Thoracic aorta (tissue), 2 donors: ENCODE results near the gene SLC52A3. TPM values are rescaled to one million over a fixed set of nuclear protein-coding genes. Genes with fewer than 3 reads are reported as not detected.

Experiments used
- ATAC-seq: fragments of 150-250 bp; one replicate; pipeline ENCODE4 v1.8.0; 2017; ENCODE audit warnings: low read depth; ENCODE audit not compliant: insufficient number of reproducible peaks, low FRiP score
- DNase-seq: peaks from one replicate; pipeline ENCODE4 v3.0.0-alpha.2; 2020; ENCODE audit warnings: low spot score
- H3K27ac ChIP-seq, 2 donors: fragments of 200-600 bp; sonication (generic); 1 replicate in 1 of 2; 2 replicates in 1 of 2; pipeline ENCODE4 v1.5.1; 2016; ENCODE audit warnings: mild to moderate bottlenecking in 2 of 2, moderate library complexity in 2 of 2
- H3K27me3 ChIP-seq: fragments of 200-600 bp; sonication (generic); replicated peaks from 2 replicates; pipeline ENCODE4 v1.6.0; 2016; ENCODE audit warnings: mild to moderate bottlenecking; ENCODE audit not compliant: insufficient read depth
- H3K36me3 ChIP-seq: fragments of 200-600 bp; sonication (generic); one replicate; pipeline ENCODE4 v1.5.1; 2016
- H3K4me1 ChIP-seq, 2 donors: fragments of 200-600 bp; sonication (generic); 1 replicate in 1 of 2; 2 replicates in 1 of 2; pipeline versions ENCODE4 v1.5.1 to v1.6.0; 2016; ENCODE audit warnings: low read depth in 2 of 2, mild to moderate bottlenecking in 1 of 2; ENCODE audit not compliant: control insufficient read depth in 1 of 2
- H3K4me3 ChIP-seq: fragments of 200-600 bp; sonication (generic); 2 replicates; pipeline ENCODE4 v1.5.1; 2016; ENCODE audit warnings: mild to moderate bottlenecking
- H3K9me3 ChIP-seq: fragments of 200-600 bp; sonication (generic); 2 replicates; pipeline ENCODE4 v1.5.1; 2016
- CTCF ChIP-seq: fragments of 200-600 bp; sonication (generic); IDR thresholded peaks from one replicate; pipeline ENCODE4 v1.5.1; 2019; ENCODE audit warnings: antibody characterized with exemption
- total RNA-seq, 2 donors: library from RNA; depleted of rRNA; stranded (reverse); fragments of >200 nt; gene quantifications; one replicate each; pipeline versions ENCODE4 v1.1.0 to v1.2.3, GENCODE V29; 2016

SLC52A3 gene
- total RNA-seq, 2 donors from 2014 or later: 0.54 to 1.5 TPM

GRCh38 chr20:751761-752160 lies 16.5 kb downstream of the SLC52A3 start:
- TF ChIP-seq CTCF: no peak
- Histone ChIP-seq H3K36me3 (no peaks in the 10 kb centered on the region), H3K27ac (no peak overlapping the region), H3K27me3 (no peaks in the 10 kb centered on the region), H3K9me3 (no peaks in the 10 kb centered on the region), H3K4me1 (no peaks in the 10 kb centered on the region), H3K4me3 (no peak overlapping the region)
- DNase-seq (no peak), ATAC-seq (no peak)

- H3K27me3 ChIP-seq: no peaks in the 10 kb centered on the region
- H3K36me3 ChIP-seq: no peaks in the 10 kb centered on the region
- no peak for DNase-seq
- no peak overlapping the region for H3K27ac ChIP-seq
- no peak for TF ChIP-seq CTCF
- no peak overlapping the region for H3K4me3 ChIP-seq
- H3K9me3 ChIP-seq: peaks cover 3% of the 10 kb centered on the region
- no peak for ATAC-seq
- H3K4me1 ChIP-seq: no peaks in the 10 kb centered on the region
Observed at GRCh38 chr20:750801-751200, 17.5 kb downstream of the SLC52A3 start.

- no peaks in the 10 kb centered on the region for H3K27me3 ChIP-seq
- H3K4me3 ChIP-seq: no peak overlapping the region
- TF ChIP-seq CTCF: no peak
- no peaks in the 10 kb centered on the region for H3K4me1 ChIP-seq
- ATAC-seq (no peak), DNase-seq (no peak)
- no peak overlapping the region for H3K27ac ChIP-seq
- H3K9me3 ChIP-seq: peaks cover 15% of the 10 kb centered on the region
- H3K36me3 ChIP-seq: no peaks in the 10 kb centered on the region
Observed at GRCh38 chr20:745683-746301, 22.5 kb downstream of the SLC52A3 start.

- no peak for DNase-seq
- Histone ChIP-seq H3K4me3 (no peak overlapping the region), H3K27me3 (no peaks in the 10 kb centered on the region)
Observed at GRCh38 chr20:742156-742555, 26.1 kb downstream of the SLC52A3 start.

GRCh38 chr20:741620-742019 lies 26.7 kb downstream of the SLC52A3 start:
- H3K36me3 ChIP-seq: no peaks in the 10 kb centered on the region
- ATAC-seq (no peak), DNase-seq (no peak)
- peaks cover 15% of the 10 kb centered on the region for H3K9me3 ChIP-seq
- H3K27ac ChIP-seq: no peak overlapping the region
- H3K27me3 ChIP-seq: no peaks in the 10 kb centered on the region
- H3K4me3 ChIP-seq: no peak overlapping the region
- no peaks in the 10 kb centered on the region for H3K4me1 ChIP-seq
- TF ChIP-seq CTCF: no peak

More at GRCh38 chr20:742156-742555, 26.1 kb downstream of the SLC52A3 start:
- Histone ChIP-seq H3K27ac (no peak overlapping the region), H3K9me3 (peaks cover 15% of the 10 kb centered on the region), H3K36me3 (no peaks in the 10 kb centered on the region), H3K4me1 (no peaks in the 10 kb centered on the region)
- TF ChIP-seq CTCF: no peak
- no peak for ATAC-seq
